Adrenal gland (tissue), 5 donors: ENCODE measurements around the gene SS18.

ENCODE experiments used
- POLR2A ChIP-seq, 2 donors: fragments of 450-650 bp; IDR thresholded peaks; one replicate each; pipeline ENCODE4 v1.6.1; 2017; ENCODE audit warnings: antibody characterized with exemption in 2 of 2, mild to moderate bottlenecking in 2 of 2, moderate library complexity in 1 of 2
- TF ChIP-seq, protein P1 (sequence below), 6 experiments: fragments of 450-650 bp in 4 of 6; fragments of 200-600 bp in 2 of 6; sonication (generic) in 1 of 6; IDR thresholded peaks; 1 replicate in 5 of 6; 2 replicates in 1 of 6; pipeline versions ENCODE4 v1.5.1 to v1.8.0; 2016 to 2021; ENCODE audit warnings: antibody characterized with exemption in 6 of 6, mild to moderate bottlenecking in 2 of 6, moderate library complexity in 1 of 6
- donor health status: DM: no; HTN: no; CAD: no.

DNA sequence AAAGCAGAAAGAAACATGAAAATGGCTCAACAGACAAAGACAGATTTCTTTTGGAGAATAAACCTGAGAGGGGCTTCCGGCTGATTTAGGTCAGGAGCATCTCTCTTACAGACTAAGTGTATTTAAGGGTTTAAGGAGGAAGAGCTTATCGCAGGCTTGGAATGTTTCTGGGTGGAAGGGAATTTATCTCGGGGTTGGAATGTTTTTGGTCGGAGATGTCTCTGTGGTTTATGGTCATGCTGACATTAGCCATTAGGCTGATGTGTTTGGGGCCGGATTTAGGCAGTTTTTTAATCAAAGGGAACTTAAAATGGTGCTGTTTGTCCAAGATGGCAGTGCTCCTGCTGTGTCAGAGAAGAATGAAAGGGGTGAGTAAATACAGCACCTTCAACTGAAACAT lies 28.8 kb upstream of the SS18 start:
- no peak for TF ChIP-seq POLR2A (IDR thresholded peaks at IDR 0.05)
- TF ChIP-seq, protein P1, sequence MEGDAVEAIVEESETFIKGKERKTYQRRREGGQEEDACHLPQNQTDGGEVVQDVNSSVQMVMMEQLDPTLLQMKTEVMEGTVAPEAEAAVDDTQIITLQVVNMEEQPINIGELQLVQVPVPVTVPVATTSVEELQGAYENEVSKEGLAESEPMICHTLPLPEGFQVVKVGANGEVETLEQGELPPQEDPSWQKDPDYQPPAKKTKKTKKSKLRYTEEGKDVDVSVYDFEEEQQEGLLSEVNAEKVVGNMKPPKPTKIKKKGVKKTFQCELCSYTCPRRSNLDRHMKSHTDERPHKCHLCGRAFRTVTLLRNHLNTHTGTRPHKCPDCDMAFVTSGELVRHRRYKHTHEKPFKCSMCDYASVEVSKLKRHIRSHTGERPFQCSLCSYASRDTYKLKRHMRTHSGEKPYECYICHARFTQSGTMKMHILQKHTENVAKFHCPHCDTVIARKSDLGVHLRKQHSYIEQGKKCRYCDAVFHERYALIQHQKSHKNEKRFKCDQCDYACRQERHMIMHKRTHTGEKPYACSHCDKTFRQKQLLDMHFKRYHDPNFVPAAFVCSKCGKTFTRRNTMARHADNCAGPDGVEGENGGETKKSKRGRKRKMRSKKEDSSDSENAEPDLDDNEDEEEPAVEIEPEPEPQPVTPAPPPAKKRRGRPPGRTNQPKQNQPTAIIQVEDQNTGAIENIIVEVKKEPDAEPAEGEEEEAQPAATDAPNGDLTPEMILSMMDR (IDR thresholded peaks at IDR 0.05), result no peak
